Measurements from ENCODE around the gene GSG1L. TPM values are rescaled to one million over a fixed set of nuclear protein-coding genes. Genes with fewer than 3 reads are reported as not detected.

Gene GSG1L
- total RNA-seq, 1 donor from 2014 or later = not detected

DNA sequence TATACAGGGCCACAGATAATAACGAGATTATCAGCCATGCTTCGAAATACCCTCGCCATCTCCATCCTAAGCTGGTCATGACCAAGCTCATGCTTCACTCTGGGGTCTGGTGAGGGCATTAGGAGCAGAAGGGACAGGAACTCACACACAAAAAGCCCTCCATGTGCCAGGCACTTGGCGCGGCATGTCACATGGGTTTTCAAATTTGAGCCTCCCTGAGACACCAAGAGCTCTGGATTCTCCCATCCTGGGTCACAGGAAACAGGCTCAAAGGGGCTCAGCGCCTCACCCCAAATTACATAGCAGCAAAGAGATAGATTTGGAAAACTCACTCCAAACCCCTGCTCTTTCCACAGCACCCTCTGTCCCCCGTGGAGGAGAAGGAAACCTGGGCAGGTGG lies 239.5 kb downstream of the GSG1L start:
- no peaks in the 10 kb centered on the region for H3K36me3 Mint-ChIP-seq (ENCODE audit: low read depth)
- H3K4me1 Mint-ChIP-seq (ENCODE audit: low read depth) = no peaks in the 10 kb centered on the region
- DNase-seq (ENCODE audit: low spot score) = no peak
- no peak overlapping the region for H3K27ac Mint-ChIP-seq
- peaks cover 4% of the 10 kb centered on the region for H3K9me3 Mint-ChIP-seq
- no peaks in the 10 kb centered on the region for H3K27me3 Mint-ChIP-seq (ENCODE audit: insufficient read depth)
- H3K4me3 Mint-ChIP-seq = no peak overlapping the region
- intact Hi-C loops (cut with micrococcal nuclease) = no loop called here

DNA sequence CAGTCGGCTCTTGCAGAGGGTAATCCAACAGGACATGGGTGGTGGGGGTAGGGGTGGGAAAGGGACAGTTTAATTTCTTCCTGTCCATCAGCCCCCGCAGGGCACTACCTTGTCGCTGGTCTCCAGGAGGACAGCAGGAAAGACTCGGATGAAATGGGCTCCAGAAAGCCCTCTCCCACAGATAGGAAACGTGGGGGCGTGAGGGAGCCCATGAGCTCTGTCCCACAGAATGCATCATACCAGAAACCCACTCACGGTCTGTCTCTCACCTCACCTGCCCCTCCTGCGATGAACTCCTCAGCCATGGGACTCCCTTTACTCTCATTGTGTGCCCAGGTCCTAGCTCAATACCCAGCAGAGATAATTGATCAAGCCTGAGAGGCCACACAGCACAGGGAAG lies 240.1 kb downstream of the GSG1L start:
- Mint-ChIP-seq H3K4me1 (ENCODE audit: low read depth) (no peaks in the 10 kb centered on the region), H3K27me3 (ENCODE audit: insufficient read depth) (no peaks in the 10 kb centered on the region), H3K4me3 (no peak overlapping the region), H3K36me3 (ENCODE audit: low read depth) (no peaks in the 10 kb centered on the region), H3K9me3 (no peaks in the 10 kb centered on the region), H3K27ac (no peak overlapping the region)
- intact Hi-C loops (cut with micrococcal nuclease) = no loop called here
- no peak for DNase-seq (ENCODE audit: low spot score)

DNA sequence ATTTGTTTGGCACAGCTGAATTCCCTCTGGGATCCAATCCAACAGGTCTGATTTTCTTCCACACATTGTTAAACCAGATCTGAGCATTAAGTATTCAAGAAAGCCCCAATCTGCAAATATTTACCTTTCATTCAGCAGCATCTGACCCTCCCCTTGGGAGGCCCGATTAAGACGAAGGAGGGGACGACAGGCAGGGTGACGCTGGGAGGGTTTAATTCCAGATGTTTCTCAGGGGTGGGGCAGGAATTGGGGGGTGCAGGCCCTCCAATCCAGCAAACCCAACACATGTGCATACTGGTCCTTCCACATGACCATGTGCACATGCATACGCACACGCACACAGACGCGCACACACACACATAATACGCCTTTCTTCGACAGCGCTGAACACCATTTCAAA lies 240.5 kb downstream of the GSG1L start:
- no peaks in the 10 kb centered on the region for H3K36me3 Mint-ChIP-seq (ENCODE audit: low read depth)
- H3K9me3 Mint-ChIP-seq = no peaks in the 10 kb centered on the region
- no peak for DNase-seq (ENCODE audit: low spot score)
- no peaks in the 10 kb centered on the region for H3K4me1 Mint-ChIP-seq (ENCODE audit: low read depth)
- intact Hi-C loops (cut with micrococcal nuclease) = no loop called here
- H3K27ac Mint-ChIP-seq = no peak overlapping the region
- no peaks in the 10 kb centered on the region for H3K27me3 Mint-ChIP-seq (ENCODE audit: insufficient read depth)
- no peak overlapping the region for H3K4me3 Mint-ChIP-seq

DNA sequence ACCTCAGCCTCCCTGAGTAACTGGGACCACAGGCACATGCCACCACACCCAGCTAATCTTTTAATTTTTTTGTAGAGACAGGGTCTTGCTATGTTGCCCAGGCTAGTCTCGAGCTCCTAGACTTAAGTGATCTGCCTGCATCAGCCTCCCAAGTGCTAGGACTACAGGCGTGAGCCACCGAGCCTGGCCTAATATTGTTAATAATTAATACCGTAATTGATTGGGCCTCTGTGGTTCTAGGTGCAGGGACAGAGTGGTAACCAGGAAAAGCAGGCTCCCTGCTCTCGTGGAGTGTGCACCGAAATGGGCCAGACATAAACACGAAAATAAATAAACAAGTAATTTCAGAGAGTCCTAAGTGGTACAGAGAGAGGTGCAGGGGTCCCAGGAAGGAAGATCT lies 241.0 kb downstream of the GSG1L start:
- DNase-seq (ENCODE audit: low spot score) = no peak
- intact Hi-C loops (cut with micrococcal nuclease) = no loop called here
- Mint-ChIP-seq H3K9me3 (no peaks in the 10 kb centered on the region), H3K4me3 (no peak overlapping the region), H3K27ac (no peak overlapping the region), H3K36me3 (ENCODE audit: low read depth) (no peaks in the 10 kb centered on the region), H3K27me3 (ENCODE audit: insufficient read depth) (no peaks in the 10 kb centered on the region), H3K4me1 (ENCODE audit: low read depth) (no peaks in the 10 kb centered on the region)

- no peak for DNase-seq (ENCODE audit: low spot score)
- intact Hi-C loops (cut with micrococcal nuclease) = no loop called here
These were observed 242.7 kb downstream of the GSG1L start for GRCh38 chr16:27820646-27821345.

DNA sequence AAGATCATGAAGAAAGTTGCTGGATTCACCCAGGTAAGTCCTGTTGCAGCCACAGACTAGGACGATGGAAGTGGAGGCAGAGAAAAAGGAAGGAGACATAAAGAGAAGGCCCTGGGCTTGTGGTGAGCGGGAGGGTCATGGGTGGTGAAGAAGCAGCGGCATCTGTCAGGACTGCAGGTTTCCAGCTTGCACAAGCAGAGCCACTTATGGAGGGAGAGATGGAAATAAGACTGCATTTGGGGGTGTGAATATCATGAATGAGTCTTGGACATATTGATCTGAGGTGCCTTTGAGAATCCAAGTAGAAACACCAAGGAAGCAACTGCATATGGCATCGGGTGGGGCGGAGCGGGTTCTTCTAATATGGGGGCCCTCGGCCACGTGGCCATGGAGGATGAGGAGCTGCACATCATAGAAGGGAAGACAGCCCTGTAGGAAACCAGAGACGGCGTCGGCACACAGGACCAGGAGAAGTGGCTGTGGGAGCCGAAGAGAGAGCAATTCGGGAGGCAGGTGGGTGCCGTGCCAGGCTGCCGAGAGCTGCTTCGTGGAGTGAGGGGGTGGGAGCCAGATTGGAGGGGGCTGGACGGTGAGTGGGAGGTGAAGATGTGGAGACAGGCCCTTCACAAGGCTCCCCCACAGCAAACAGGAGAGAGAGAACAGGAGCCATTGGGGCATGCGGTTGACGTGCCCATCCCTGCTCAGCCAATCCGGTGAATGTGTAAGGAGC lies 243.5 kb downstream of the GSG1L start:
- intact Hi-C loops (cut with micrococcal nuclease) = no loop called here
- Mint-ChIP-seq H3K36me3 (ENCODE audit: low read depth) (no peaks in the 10 kb centered on the region), H3K27me3 (ENCODE audit: insufficient read depth) (no peaks in the 10 kb centered on the region)

More at GRCh38 chr16:27820646-27821345, 242.7 kb downstream of the GSG1L start:
- Mint-ChIP-seq H3K27me3 (ENCODE audit: insufficient read depth) (no peaks in the 10 kb centered on the region), H3K4me1 (ENCODE audit: low read depth) (no peaks in the 10 kb centered on the region), H3K36me3 (ENCODE audit: low read depth) (no peaks in the 10 kb centered on the region), H3K9me3 (no peaks in the 10 kb centered on the region), H3K27ac (no peak overlapping the region), H3K4me3 (no peak overlapping the region)

DNA sequence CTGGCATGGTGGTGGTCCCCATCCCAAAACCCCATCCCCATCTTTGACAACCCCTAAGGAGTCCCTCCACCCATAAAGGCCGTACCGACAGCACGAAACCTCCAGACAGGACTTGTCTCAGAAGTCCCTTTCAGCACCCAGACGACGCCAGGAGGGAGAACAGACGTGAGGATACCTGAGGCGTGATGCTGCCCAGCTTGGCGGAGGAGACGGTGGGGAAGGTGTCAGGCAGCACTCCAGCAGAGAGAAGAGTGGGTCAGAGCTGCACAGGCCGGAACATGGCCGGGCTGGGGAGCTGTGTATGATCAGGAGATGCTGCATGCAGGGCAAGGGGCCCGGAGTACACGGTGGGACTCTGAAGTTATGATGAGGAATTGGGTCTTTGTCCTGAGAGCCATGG lies 244.2 kb downstream of the GSG1L start:
- Mint-ChIP-seq H3K36me3 (ENCODE audit: low read depth) (no peaks in the 10 kb centered on the region), H3K4me1 (ENCODE audit: low read depth) (no peaks in the 10 kb centered on the region), H3K27me3 (ENCODE audit: insufficient read depth) (no peaks in the 10 kb centered on the region), H3K27ac (no peak overlapping the region), H3K4me3 (no peak overlapping the region), H3K9me3 (no peaks in the 10 kb centered on the region)
- DNase-seq (ENCODE audit: low spot score) = no peak
- intact Hi-C loops (cut with micrococcal nuclease) = no loop called here

More for the DNA sequence above, 243.5 kb downstream of the GSG1L start:
- DNase-seq (ENCODE audit: low spot score) = no peak
- Mint-ChIP-seq H3K4me3 (no peak overlapping the region), H3K9me3 (no peaks in the 10 kb centered on the region), H3K4me1 (ENCODE audit: low read depth) (no peaks in the 10 kb centered on the region), H3K27ac (no peak overlapping the region)

DNA sequence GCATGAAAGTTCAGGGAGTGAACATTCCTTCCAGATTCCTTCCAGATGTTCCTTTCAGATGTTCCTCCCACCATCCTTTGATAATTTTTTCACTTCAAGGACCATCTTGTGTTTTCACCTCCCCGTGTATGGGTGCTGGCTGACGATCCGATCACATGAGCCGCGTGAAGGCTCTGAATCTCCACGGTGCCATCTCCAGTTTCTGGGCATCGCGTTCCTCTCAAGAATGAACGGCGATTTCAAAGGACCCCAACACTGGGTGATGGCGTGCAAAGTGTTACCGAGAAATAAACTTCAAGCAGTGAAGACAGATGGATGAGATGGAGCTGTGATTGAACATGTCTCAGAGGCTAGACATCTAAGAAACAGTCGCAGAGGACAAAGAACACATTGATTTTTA lies 245.3 kb downstream of the GSG1L start:
- no peaks in the 10 kb centered on the region for H3K36me3 Mint-ChIP-seq (ENCODE audit: low read depth)
- no peaks in the 10 kb centered on the region for H3K9me3 Mint-ChIP-seq
- H3K27me3 Mint-ChIP-seq (ENCODE audit: insufficient read depth) = peaks cover 2% of the 10 kb centered on the region
- no peak overlapping the region for H3K4me3 Mint-ChIP-seq
- no peak for DNase-seq (ENCODE audit: low spot score)
- intact Hi-C loops (cut with micrococcal nuclease) = no loop called here
- H3K4me1 Mint-ChIP-seq (ENCODE audit: low read depth) = no peaks in the 10 kb centered on the region
- H3K27ac Mint-ChIP-seq = no peak overlapping the region

DNA sequence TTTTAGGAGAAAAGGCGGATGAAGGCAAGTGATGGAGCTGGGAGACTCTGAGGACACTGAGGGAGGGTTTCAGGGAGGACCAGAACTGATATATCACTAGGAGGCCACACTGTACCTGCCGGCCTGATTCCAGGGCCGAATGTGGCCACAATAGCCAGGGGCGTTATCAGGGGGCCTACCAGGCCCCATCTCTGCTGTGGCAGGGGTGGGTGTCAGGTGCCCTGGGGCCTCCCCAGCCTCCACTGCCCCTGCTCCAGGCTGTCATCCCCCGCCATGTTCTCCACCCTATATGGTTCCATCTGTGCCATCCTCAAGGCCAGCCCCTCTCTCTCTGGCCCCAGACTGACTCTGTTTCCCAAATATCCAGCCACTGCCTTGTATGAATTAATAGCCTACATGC lies 246.5 kb downstream of the GSG1L start:
- no peak overlapping the region for H3K27ac Mint-ChIP-seq
- peaks cover 2% of the 10 kb centered on the region for H3K27me3 Mint-ChIP-seq (ENCODE audit: insufficient read depth)
- DNase-seq (ENCODE audit: low spot score) = no peak
- H3K36me3 Mint-ChIP-seq (ENCODE audit: low read depth) = no peaks in the 10 kb centered on the region
- no peaks in the 10 kb centered on the region for H3K4me1 Mint-ChIP-seq (ENCODE audit: low read depth)
- intact Hi-C loops (cut with micrococcal nuclease) = no loop called here
- no peaks in the 10 kb centered on the region for H3K9me3 Mint-ChIP-seq
- H3K4me3 Mint-ChIP-seq = no peak overlapping the region

DNA sequence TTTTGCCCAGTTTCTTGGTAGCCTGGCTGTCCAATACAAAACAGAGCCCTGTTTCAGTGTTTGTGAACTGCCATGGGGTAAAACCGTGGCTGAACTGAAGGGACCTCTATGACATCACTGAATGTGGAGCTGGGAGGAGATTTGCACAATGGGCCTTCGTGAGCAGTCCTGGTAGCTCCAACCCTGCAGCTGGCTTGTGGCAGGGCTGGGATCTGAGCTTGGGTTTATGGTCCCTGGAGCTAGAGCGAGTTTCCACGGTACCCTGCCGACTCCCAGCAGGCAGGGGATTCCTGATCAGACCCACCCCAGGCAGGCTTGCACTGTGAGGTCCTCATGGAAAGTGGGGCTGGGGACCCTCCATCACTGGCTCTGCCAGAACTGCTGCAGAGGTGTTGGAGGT lies 247.0 kb downstream of the GSG1L start:
- H3K4me1 Mint-ChIP-seq (ENCODE audit: low read depth) = no peaks in the 10 kb centered on the region
- H3K27ac Mint-ChIP-seq = no peak overlapping the region
- H3K36me3 Mint-ChIP-seq (ENCODE audit: low read depth) = no peaks in the 10 kb centered on the region
- intact Hi-C loops (cut with micrococcal nuclease) = no loop called here
- no peak overlapping the region for H3K4me3 Mint-ChIP-seq
- H3K27me3 Mint-ChIP-seq (ENCODE audit: insufficient read depth) = peaks cover 2% of the 10 kb centered on the region
- DNase-seq (ENCODE audit: low spot score) = no peak
- H3K9me3 Mint-ChIP-seq = no peaks in the 10 kb centered on the region

GRCh38 chr16:27813591-27813990 lies 249.9 kb downstream of the GSG1L start:
- Mint-ChIP-seq H3K9me3 (no peaks in the 10 kb centered on the region), H3K4me1 (ENCODE audit: low read depth) (no peaks in the 10 kb centered on the region), H3K27me3 (ENCODE audit: insufficient read depth) (peaks cover 6% of the 10 kb centered on the region), H3K4me3 (no peak overlapping the region), H3K36me3 (ENCODE audit: low read depth) (no peaks in the 10 kb centered on the region), H3K27ac (no peak overlapping the region)
- intact Hi-C loops (cut with micrococcal nuclease) = no loop called here
- no peak for DNase-seq (ENCODE audit: low spot score)

DNA sequence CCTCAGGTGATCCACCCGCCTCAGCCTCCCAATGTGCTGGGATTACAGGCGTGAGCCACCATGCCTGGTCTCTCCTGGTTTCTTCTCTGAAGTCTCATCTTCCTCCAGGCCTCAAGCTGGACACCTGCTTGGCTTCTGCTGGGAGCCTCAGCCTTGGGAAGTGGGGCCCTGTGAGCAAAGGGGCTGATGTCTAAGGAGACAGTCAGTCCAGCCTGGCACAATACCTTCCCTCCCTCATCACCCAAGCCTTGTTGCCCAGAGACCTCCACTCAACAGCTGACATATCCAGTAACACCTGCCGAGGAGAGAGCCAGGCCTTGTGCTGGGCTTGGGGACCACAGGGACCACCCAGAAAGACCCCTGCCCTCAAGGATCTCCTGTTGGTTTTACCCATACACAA lies 251.6 kb downstream of the GSG1L start:
- intact Hi-C loops (cut with micrococcal nuclease) = no loop called here
- Mint-ChIP-seq H3K9me3 (no peaks in the 10 kb centered on the region), H3K4me3 (no peak overlapping the region), H3K36me3 (ENCODE audit: low read depth) (no peaks in the 10 kb centered on the region), H3K4me1 (ENCODE audit: low read depth) (no peaks in the 10 kb centered on the region), H3K27me3 (ENCODE audit: insufficient read depth) (peaks cover 6% of the 10 kb centered on the region), H3K27ac (no peak overlapping the region)
- no peak for DNase-seq (ENCODE audit: low spot score)

GRCh38 chr16:27806986-27807385 lies 256.5 kb downstream of the GSG1L start:
- intact Hi-C loops (cut with micrococcal nuclease) = no loop called here
- no peaks in the 10 kb centered on the region for H3K4me1 Mint-ChIP-seq (ENCODE audit: low read depth)
- H3K27ac Mint-ChIP-seq = no peak overlapping the region
- H3K4me3 Mint-ChIP-seq = no peak overlapping the region
- peaks cover 6% of the 10 kb centered on the region for H3K27me3 Mint-ChIP-seq (ENCODE audit: insufficient read depth)
- no peaks in the 10 kb centered on the region for H3K9me3 Mint-ChIP-seq
- H3K36me3 Mint-ChIP-seq (ENCODE audit: low read depth) = no peaks in the 10 kb centered on the region
- no peak for DNase-seq (ENCODE audit: low spot score)

Measured in activated T-helper 1 cell treated with anti-CD3 and anti-CD28 coated beads, Interleukin-12 subunit alpha, Interleukin-12 subunit beta, Interleukin-2, Interleukin-4 antibody, amounts not matched to agents 30 ng/mL and 10 ng/mL and 1 ng/mL, durations not matched to agents 14 hours and 24 hours and 36 hours (primary cell).